ENCODE results near the gene QRICH1.

The QRICH1 gene

GRCh38 chr3:48991851-48992545 lies 101.9 kb downstream of the QRICH1 start:
- Mint-ChIP-seq H3K4me1 (ENCODE audit: low read depth) (peaks cover 53% of the 10 kb centered on the region), H3K4me3 (peak overlapping the region; percentile 90), H3K27me3 (no peaks in the 10 kb centered on the region), H3K36me3 (ENCODE audit: low read depth) (peaks cover 10% of the 10 kb centered on the region), H3K9me3 (no peaks in the 10 kb centered on the region), H3K27ac (no peak overlapping the region)

GRCh38 chr3:48990636-48991469 lies 103.0 kb downstream of the QRICH1 start:
- H3K36me3 Mint-ChIP-seq (ENCODE audit: low read depth), result peaks cover 10% of the 10 kb centered on the region
- H3K27ac Mint-ChIP-seq, result peak overlapping the region; percentile 91

GRCh38 chr3:48989796-48990635 lies 103.9 kb downstream of the QRICH1 start, which contains the start of gene P4HTM:
Gene P4HTM (plus strand): TSS chr3:48990241. CDS start chr3:48990257, 16 bp downstream.
- H3K36me3 Mint-ChIP-seq (ENCODE audit: low read depth), result peaks cover 11% of the 10 kb centered on the region
- no peaks in the 10 kb centered on the region for H3K9me3 Mint-ChIP-seq
- peak within 1 kb of the TSS; percentile 90 for H3K4me3 Mint-ChIP-seq
- peaks cover 50% of the 10 kb centered on the region for H3K4me1 Mint-ChIP-seq (ENCODE audit: low read depth)
- H3K27ac Mint-ChIP-seq, result peak within 1 kb of the TSS; percentile 91
- H3K27me3 Mint-ChIP-seq, result no peaks in the 10 kb centered on the region

More at GRCh38 chr3:48990636-48991469, 103.0 kb downstream of the QRICH1 start:
- Mint-ChIP-seq H3K9me3 (no peaks in the 10 kb centered on the region), H3K27me3 (no peaks in the 10 kb centered on the region), H3K4me3 (peak overlapping the region; percentile 90), H3K4me1 (ENCODE audit: low read depth) (peaks cover 53% of the 10 kb centered on the region)

GRCh38 chr3:48989126-48989795 lies 104.6 kb downstream of the QRICH1 start:
- H3K4me1 Mint-ChIP-seq (ENCODE audit: low read depth), result peaks cover 43% of the 10 kb centered on the region
- H3K27ac Mint-ChIP-seq, result peak overlapping the region; percentile 86
- H3K4me3 Mint-ChIP-seq, result peak overlapping the region; percentile 90
- H3K36me3 Mint-ChIP-seq (ENCODE audit: low read depth), result peaks cover 15% of the 10 kb centered on the region
- H3K27me3 Mint-ChIP-seq, result no peaks in the 10 kb centered on the region
- H3K9me3 Mint-ChIP-seq, result no peaks in the 10 kb centered on the region

GRCh38 chr3:48985831-48986376 lies 108.0 kb downstream of the QRICH1 start:
- Mint-ChIP-seq H3K36me3 (ENCODE audit: low read depth) (peaks cover 40% of the 10 kb centered on the region), H3K4me3 (no peak overlapping the region)

GRCh38 chr3:48984663-48985062 lies 109.2 kb downstream of the QRICH1 start:
- Mint-ChIP-seq H3K27me3 (no peaks in the 10 kb centered on the region), H3K4me3 (no peak overlapping the region), H3K4me1 (ENCODE audit: low read depth) (peaks cover 15% of the 10 kb centered on the region), H3K9me3 (no peaks in the 10 kb centered on the region), H3K27ac (peak overlapping the region; percentile 12), H3K36me3 (ENCODE audit: low read depth) (peaks cover 48% of the 10 kb centered on the region)

More at GRCh38 chr3:48985831-48986376, 108.0 kb downstream of the QRICH1 start:
- H3K4me1 Mint-ChIP-seq (ENCODE audit: low read depth), result peaks cover 20% of the 10 kb centered on the region
- no peaks in the 10 kb centered on the region for H3K27me3 Mint-ChIP-seq
- H3K9me3 Mint-ChIP-seq, result no peaks in the 10 kb centered on the region
- peak overlapping the region; percentile 7 for H3K27ac Mint-ChIP-seq

- H3K4me1 Mint-ChIP-seq (ENCODE audit: low read depth), result peaks cover 6% of the 10 kb centered on the region
- H3K9me3 Mint-ChIP-seq, result no peaks in the 10 kb centered on the region
- H3K4me3 Mint-ChIP-seq, result no peak overlapping the region
- no peak overlapping the region for H3K27ac Mint-ChIP-seq
- H3K36me3 Mint-ChIP-seq (ENCODE audit: low read depth), result peaks cover 56% of the 10 kb centered on the region
- no peaks in the 10 kb centered on the region for H3K27me3 Mint-ChIP-seq
Measured at GRCh38 chr3:48983096-48983495, 110.8 kb downstream of the QRICH1 start.

GRCh38 chr3:48982686-48983085 lies 111.2 kb downstream of the QRICH1 start:
- Mint-ChIP-seq H3K27ac (peak overlapping the region; percentile 34), H3K9me3 (no peaks in the 10 kb centered on the region), H3K4me1 (ENCODE audit: low read depth) (peaks cover 2% of the 10 kb centered on the region), H3K4me3 (no peak overlapping the region), H3K36me3 (ENCODE audit: low read depth) (peaks cover 61% of the 10 kb centered on the region), H3K27me3 (no peaks in the 10 kb centered on the region)

GRCh38 chr3:48982016-48982415 lies 111.9 kb downstream of the QRICH1 start:
- Mint-ChIP-seq H3K36me3 (ENCODE audit: low read depth) (peaks cover 62% of the 10 kb centered on the region), H3K4me3 (no peak overlapping the region), H3K27ac (no peak overlapping the region), H3K9me3 (no peaks in the 10 kb centered on the region), H3K4me1 (ENCODE audit: low read depth) (no peaks in the 10 kb centered on the region), H3K27me3 (no peaks in the 10 kb centered on the region)

GRCh38 chr3:48980295-48980694 lies 113.6 kb downstream of the QRICH1 start:
- H3K36me3 Mint-ChIP-seq (ENCODE audit: low read depth), result peaks cover 63% of the 10 kb centered on the region
- no peak overlapping the region for H3K27ac Mint-ChIP-seq

More at GRCh38 chr3:48980295-48980694, 113.6 kb downstream of the QRICH1 start:
- Mint-ChIP-seq H3K27me3 (no peaks in the 10 kb centered on the region), H3K9me3 (no peaks in the 10 kb centered on the region), H3K4me1 (ENCODE audit: low read depth) (no peaks in the 10 kb centered on the region), H3K4me3 (no peak overlapping the region)

Measured in stimulated activated naive CD8-positive, alpha-beta T cell treated with anti-CD3 and anti-CD28 coated beads, Interleukin-15, Interleukin-2, amounts not matched to agents 100 ng/mL and 50 ng/mL, for 24 hours (primary cell).